H1 (cell line): ENCODE data around the gene SDSL. TPM values are rescaled to one million over a fixed set of nuclear protein-coding genes. Genes with fewer than 3 reads are reported as not detected.

Experiments used
- POLR2A ChIP-seq, 2 experiments: IDR thresholded peaks; 1 replicate in 1 of 2; 2 replicates in 1 of 2; pipeline ENCODE4 v1.6.1; 2011; ENCODE audit warnings: low read depth in 2 of 2, low read length in 2 of 2, mild to moderate bottlenecking in 2 of 2; ENCODE audit errors: control extremely low read depth in 1 of 2
- SP1 ChIP-seq: IDR thresholded peaks from 2 replicates; pipeline ENCODE4 v1.6.1; 2011; ENCODE audit warnings: low read depth, low read length
- TAF1 ChIP-seq: IDR thresholded peaks from 2 replicates; pipeline ENCODE4 v1.6.1; 2011; ENCODE audit warnings: mild to moderate bottlenecking, low read depth, low read length
- polyA plus RNA-seq, 7 experiments: library from polyadenylated mRNA; depleted of rRNA in 3 of 7; stranded (reverse) in 5 of 7; unstranded in 2 of 7; fragments of >200 nt in 5 of 7; fragments of 200-250 nt in 2 of 7; gene quantifications; 1 replicate in 5 of 7; 2 replicates in 1 of 7; 4 replicates in 1 of 7; pipeline versions ENCODE4 v1.2.1 to v1.2.3, GENCODE V29; 2011 to 2013; ENCODE audit warnings: missing spikeins in 2 of 7, mixed read lengths in 2 of 7
- total RNA-seq: library from RNA; stranded (reverse); fragmentation: NEBNext Ultra II Directional; extraction: Animal tissue kit (Norgen Biotek cat#: 25700); gene quantifications from 2 replicates; pipeline ENCODE4 v1.2.1, GENCODE V29; 2021

Gene SDSL
- total and polyA plus RNA-seq, 2 of the 8 experiments (the other 6 are each of a cell fraction or from before 2014, with no cell fraction given), result 0.69 to 1.3 TPM

GRCh38 chr12:113397497-113398197 is 24.5 kb upstream of the SDSL start (continued):
- TF ChIP-seq SP1 (no peak), TAF1 (no peak), POLR2A (IDR thresholded peaks at IDR 0.05; ENCODE audit: control extremely low read depth in 1 of 2, low read depth in 2 of 2, low read length in 2 of 2) (no peak)
